Measurements from ENCODE around the gene EFNA4.

- TF ChIP-seq, protein P1, sequence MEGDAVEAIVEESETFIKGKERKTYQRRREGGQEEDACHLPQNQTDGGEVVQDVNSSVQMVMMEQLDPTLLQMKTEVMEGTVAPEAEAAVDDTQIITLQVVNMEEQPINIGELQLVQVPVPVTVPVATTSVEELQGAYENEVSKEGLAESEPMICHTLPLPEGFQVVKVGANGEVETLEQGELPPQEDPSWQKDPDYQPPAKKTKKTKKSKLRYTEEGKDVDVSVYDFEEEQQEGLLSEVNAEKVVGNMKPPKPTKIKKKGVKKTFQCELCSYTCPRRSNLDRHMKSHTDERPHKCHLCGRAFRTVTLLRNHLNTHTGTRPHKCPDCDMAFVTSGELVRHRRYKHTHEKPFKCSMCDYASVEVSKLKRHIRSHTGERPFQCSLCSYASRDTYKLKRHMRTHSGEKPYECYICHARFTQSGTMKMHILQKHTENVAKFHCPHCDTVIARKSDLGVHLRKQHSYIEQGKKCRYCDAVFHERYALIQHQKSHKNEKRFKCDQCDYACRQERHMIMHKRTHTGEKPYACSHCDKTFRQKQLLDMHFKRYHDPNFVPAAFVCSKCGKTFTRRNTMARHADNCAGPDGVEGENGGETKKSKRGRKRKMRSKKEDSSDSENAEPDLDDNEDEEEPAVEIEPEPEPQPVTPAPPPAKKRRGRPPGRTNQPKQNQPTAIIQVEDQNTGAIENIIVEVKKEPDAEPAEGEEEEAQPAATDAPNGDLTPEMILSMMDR (conservative IDR thresholded peaks at IDR 0.05): no peak
- TF ChIP-seq ZFX (IDR thresholded peaks at IDR 0.05): no peak
These were observed 44.0 kb downstream of the EFNA4 start for GRCh38 chr1:155107309-155108264.
